ENCODE data around the gene TSPAN32. TPM values are rescaled to one million over a fixed set of nuclear protein-coding genes. Genes with fewer than 3 reads are reported as not detected.

The TSPAN32 gene
- total RNA-seq, 1 donor: 0.43 TPM

DNA sequence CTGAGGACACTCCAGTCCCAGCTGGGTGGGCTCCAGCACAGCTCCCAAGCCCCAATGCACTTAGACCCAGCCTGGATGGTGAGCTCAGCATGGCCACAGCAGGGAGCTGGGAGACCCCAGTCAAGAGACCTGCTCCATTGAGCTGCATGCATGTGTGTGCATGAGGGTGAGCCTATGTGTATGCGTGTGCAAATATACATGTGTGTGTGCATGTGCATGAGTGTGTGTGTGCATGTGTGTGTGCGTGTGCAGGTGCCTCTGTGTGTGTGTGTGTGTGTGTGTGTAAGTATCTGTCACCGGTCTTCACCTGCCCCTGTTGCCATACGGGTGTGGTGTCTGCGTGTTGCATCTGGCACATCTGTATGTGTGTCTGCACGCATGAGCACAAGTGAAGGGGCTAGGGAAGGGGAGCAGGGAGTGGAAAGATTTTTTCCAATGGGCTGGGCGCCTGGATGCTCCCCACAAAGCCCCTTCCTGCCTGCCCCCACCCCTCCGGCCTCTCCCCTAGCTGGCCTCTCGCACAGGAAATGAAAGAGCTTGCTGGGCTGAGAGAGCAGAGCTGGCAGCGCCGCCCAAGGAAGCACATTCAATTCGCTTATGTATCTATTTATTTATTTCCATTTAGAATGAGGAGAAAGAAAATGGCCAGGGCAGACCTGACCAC is 4.1 kb downstream of the TSPAN32 start:
- TF ChIP-seq, protein P1, sequence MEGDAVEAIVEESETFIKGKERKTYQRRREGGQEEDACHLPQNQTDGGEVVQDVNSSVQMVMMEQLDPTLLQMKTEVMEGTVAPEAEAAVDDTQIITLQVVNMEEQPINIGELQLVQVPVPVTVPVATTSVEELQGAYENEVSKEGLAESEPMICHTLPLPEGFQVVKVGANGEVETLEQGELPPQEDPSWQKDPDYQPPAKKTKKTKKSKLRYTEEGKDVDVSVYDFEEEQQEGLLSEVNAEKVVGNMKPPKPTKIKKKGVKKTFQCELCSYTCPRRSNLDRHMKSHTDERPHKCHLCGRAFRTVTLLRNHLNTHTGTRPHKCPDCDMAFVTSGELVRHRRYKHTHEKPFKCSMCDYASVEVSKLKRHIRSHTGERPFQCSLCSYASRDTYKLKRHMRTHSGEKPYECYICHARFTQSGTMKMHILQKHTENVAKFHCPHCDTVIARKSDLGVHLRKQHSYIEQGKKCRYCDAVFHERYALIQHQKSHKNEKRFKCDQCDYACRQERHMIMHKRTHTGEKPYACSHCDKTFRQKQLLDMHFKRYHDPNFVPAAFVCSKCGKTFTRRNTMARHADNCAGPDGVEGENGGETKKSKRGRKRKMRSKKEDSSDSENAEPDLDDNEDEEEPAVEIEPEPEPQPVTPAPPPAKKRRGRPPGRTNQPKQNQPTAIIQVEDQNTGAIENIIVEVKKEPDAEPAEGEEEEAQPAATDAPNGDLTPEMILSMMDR (IDR thresholded peaks at IDR 0.05; ENCODE audit: insufficient read depth, low read depth, low read length): no peak
- peak; percentile 48 for DNase-seq (ENCODE audit: low read depth)
- peak overlapping the region; percentile 10 for H3K4me3 ChIP-seq (ENCODE audit: low read depth, low read length)

DNA sequence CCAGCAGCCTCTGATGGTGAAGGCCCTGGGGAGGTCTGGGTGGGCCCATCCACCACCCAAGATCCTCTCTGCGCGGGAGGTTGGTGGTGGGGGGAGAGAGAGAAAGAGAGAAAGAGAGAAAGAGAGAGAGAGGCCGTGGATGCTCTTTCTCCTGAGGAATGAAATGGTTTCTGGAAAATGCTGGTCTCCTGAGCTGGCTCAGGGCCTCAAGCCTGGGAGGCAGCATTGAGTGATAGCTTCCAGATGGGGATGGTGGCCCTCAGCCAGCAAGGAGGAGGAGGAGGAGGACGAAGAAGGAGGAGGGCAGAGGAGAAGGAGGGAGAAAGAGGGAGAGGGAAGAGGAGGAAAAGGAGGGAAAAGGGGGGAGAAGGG is 4.6 kb downstream of the TSPAN32 start:
- peak; percentile 88 for DNase-seq (ENCODE audit: low read depth)
- H3K4me3 ChIP-seq (ENCODE audit: low read depth, low read length): peak overlapping the region; percentile 10
- TF ChIP-seq, protein P1 (IDR thresholded peaks at IDR 0.05; ENCODE audit: insufficient read depth, low read depth, low read length): no peak

DNA sequence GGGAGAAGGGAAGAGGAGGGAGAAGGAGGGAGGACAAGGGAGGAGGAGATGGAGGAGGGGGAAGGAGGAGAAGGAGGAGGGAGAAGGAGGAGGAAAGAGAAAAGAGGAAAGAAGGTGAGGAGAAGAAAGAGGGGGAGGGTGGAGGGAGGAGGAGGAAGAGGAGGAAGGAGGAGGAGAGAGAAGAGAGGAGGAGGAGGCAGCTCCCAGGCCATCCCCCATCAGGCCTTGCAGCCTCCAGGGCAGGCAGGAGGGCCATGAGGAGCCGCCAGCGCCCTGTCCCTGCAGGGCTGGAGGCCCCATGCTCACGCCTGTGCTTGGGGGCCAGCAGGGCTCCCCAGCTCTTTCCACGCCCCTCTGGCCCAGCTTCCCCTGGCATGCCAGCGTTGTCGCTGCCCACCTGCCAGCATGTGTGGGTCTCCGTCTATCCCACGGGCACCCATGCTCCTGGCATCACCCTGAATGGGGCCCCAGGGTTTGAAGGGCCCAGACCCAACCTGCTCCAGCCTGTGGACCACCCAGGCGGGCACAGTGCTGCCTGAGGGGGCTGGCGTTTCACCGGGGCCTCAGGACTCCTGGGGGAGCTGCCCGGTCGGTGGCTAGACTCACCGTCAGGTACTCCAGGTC is 5.2 kb downstream of the TSPAN32 start:
- no peak overlapping the region for H3K4me3 ChIP-seq (ENCODE audit: low read depth, low read length)
- TF ChIP-seq, protein P1 (IDR thresholded peaks at IDR 0.05; ENCODE audit: insufficient read depth, low read depth, low read length): no peak
- no peak for DNase-seq (ENCODE audit: low read depth)

DNA sequence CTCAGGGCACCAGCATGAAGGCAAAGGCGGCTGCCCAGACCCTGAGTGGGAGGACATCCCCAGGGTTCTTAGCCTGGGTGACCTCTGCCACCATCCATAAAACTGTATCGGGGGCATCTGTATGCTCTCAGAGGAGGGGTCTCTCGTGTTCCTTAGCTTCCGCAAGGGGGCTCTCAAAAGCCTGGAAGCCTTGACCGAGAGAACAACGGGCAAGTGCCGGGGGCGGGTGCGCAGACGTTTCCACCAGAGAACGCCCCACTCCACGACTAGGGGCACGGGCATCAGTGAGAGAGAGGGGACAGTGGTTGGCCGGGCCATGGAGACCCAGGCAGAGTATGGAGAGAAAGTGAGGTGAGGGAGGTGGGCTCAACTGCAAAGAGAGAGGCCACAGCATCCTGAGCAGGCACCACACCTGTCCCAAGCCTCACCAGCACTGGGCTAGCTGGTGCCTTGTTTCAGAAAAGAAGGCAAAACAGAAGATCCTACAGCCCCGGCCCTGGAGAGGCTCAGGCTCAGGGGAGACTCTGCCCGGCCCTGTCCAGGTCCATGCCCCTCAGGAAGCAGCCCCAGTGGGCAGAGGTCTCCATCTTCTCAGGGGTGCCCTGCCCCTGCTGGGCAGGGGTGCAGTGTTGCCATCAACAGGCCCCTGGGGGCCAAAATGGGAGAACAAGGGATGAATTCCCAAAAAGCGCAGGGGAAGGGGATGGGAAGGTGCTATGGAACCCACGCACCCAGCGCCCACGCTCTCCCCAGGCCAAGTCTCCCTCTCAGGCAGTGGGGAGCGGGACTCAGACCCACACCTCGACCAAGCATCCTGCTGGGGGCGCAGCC is 5.9 kb downstream of the TSPAN32 start:
- DNase-seq (ENCODE audit: low read depth): no peak
- H3K4me3 ChIP-seq (ENCODE audit: low read depth, low read length): no peak overlapping the region
- TF ChIP-seq, protein P1 (IDR thresholded peaks at IDR 0.05; ENCODE audit: insufficient read depth, low read depth, low read length): no peak

DNA sequence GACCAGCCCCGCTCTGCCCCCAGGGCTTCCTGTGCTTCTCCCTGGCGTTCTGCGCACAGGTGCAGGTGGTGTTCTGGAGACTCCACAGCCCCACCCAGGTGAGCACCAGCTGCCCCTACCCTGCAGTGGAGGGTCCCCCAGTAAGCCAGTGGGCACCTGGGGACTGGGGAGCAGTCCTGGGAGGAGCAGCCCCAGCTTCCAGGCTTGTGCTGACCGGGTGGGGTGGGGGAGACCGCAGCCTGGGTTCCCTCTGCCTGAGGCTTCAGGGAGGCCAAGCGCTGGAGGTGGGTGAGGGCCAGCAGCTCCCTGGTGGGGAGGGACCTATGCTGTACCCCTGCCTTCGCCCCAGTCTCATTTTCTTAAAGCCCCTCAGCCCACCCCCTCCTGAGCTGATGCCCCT is 6.9 kb downstream of the TSPAN32 start:
- no peak overlapping the region for H3K4me3 ChIP-seq (ENCODE audit: low read depth, low read length)
- DNase-seq (ENCODE audit: low read depth): no peak
- TF ChIP-seq, protein P1 (IDR thresholded peaks at IDR 0.05; ENCODE audit: insufficient read depth, low read depth, low read length): no peak

DNA sequence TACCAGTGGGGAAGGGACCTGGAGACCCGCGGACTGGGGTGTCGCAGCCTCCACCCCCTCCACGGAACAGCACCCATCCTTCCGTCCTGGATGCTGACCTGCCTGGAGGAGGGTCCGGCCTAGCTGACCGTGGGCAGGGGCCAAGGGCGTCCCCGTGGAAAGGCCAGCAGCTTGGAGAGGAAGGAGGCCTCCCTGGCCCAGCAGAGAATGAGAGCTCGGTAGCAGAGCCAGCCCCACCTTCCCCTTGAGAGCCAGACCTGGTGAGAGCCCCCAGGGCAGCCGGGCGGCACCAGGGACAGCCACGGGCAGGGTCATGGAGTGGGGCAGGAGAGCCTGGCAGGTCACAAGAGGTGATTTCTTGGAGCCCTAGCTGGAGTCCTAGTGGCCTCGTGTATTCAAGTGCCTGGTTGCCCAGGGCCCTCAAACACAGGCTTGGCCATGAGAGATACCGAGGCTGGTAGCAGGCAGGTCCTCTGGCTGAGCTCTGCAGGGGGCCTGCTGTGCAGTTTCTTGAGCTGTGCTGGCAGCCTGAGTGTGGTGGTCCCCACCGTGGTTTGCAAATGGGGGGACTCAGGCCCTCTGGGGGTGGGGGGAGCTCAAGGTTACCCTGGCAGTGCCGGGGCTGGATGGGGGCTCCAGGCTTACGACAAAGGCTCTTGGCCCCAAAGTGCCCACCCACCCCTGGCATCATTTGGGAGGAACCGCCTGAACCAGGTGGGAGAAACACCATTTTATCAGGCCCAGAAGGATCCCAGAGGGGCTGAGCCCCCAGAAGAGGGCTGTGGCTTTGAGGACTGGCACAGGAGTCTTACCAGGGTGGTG is 7.6 kb downstream of the TSPAN32 start:
- TF ChIP-seq, protein P1 (IDR thresholded peaks at IDR 0.05; ENCODE audit: insufficient read depth, low read depth, low read length): no peak
- no peak overlapping the region for H3K4me3 ChIP-seq (ENCODE audit: low read depth, low read length)
- no peak for DNase-seq (ENCODE audit: low read depth)

Measured in fibroblast of villous mesenchyme (primary cell).